ENCODE results near the gene ABCA2.

The ABCA2 gene

DNA sequence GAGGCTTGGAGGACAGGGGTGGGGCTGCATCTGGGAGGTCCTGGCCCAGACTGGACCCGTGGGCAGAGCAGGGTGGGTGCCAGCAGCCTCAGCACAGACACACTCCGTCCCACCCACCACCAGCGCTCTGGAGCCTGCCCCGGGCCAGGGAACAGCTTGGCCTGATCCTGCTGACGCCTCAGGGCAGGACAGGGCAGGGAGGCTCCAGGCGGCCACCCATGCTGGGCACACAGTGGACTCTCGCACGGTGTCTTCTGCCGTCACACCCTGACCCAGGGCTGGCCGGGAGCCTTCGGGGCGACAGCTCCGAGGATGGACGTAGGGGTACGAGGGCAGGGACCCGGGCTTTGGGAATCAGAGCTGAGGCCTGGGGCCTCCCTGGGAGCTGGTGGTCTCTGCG is 58.9 kb downstream of the ABCA2 start:
- no peak for DNase-seq (ENCODE audit: low read depth in 1 of 2, low spot score in 1 of 2)

DNA sequence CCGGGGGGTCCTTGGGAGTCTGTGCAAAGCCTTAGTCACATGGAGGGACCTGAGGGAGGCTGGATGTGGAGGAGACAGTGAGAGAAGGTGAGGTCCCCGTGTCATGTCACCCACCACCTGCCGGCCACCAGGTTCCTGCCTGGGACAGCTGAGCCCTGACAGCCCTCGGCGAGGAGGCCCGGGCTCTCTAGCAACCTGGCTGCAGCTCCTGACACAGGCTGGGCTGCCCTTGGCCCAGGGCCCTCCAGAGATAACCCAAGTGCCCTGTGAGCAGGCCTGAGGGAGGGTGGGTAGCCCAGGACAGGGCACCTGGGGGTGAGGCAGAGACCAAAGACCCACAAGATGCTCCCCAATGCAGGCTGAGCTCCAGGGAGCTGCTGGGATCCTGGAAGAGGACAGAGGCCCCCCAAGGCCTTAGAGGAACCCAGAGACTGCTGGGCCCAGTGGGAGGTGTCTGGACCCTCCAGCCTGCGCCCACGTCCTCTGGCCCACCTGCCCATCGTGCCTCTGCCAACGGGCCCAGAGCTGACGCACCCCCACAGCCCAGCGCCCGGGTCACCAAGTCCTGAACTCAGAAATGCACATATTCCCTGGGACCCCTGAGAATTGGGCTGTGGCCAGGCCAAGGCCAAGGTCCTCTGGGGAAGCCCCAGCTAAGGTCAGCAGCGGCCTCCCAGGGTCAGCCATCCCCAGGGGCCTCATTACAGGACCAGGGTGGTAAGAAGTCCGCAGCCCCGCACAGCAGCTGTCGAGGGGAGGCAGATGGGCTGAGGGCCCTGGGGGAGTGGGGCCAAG is 59.5 kb downstream of the ABCA2 start:
- no peak for DNase-seq (ENCODE audit: low read depth in 1 of 2, low spot score in 1 of 2)

DNA sequence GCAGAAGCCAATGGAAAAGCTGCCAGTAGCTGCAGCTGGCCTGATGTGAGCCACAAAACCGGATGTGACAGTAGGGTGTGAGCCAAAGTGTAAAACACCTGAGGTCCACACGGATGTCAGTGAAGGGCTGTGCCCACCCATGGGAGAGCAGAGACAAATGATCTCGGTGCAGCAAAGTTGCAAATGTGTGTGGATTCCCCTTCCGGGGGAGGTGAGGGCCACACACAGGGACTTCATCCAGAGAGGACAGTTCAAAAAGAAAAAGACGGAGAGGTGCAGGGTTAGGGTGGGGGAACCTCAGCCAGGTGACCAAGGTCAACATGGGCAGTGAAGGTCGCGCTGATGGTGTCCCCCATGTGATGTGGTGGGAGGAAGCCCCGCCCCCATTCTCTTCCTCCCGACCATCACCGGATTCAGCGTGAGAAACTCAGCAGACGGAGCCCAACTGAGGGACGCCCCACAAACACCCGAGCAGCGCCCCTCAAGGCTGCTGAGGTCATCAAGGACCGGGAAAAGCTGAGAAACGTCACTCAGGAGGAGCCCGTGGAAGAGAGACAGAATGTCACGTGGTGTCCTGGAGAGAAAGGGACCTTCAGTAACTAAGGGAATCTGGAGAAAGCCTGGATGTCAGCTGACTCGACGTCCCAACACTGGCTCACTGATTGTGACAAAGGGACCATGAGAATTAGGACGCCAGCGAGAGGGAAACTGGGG is 62.1 kb downstream of the ABCA2 start:
- no peak for DNase-seq (ENCODE audit: low read depth in 1 of 2, low spot score in 1 of 2)

DNA sequence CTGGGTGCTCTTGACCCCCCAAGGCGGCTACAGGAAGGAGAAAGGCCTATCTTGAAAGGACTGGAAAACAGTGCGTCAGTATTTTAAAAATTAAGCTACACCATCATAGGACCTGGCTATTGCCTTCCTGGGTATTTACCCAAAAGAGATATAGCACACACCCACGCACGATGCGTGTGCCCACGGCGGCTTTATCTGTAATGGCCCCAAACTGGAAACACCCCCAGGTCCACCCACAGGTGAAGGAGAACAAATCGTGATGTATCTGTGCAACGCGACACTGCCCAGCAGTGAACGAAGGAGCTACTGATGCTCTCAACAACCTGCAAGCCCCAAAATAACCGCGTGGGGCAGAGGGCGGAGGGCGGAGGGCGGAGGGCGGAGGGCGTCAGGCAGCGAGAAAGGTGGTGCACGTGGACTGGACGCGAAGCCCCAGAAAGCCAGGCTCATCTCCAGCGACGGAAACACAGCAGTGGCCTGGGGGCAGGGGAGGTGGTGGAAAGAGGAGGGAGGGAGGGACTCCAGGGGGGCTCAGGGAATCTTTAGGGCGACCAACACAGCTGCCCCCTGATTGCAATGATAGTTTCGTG is 63.1 kb downstream of the ABCA2 start:
- no peak for DNase-seq (ENCODE audit: low read depth in 1 of 2, low spot score in 1 of 2)

DNA sequence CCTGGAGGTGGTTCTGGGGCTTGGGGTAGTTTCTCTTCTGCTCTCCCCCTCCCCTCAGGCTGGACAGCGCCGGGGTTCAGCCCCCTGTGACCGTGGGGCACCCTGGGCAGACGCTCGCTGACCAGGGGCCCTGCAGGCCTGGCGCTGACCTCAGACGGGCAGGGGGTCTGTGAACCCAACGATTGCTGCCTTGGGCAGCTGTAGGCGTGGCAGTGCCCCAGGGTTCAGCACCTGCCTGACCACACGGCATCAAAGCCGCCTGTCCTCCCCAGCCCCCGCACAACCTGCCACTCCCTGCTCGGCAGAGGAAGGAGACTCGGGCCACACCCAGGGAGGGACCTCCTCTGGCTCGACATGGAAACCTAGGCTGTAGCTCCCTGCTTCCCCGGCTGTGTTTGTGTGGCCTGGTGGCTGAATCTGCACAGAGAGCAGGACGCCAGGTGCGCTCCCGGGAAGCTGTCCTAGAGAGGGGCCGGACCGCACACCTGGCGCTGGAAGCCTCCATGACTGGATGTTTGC is 63.8 kb downstream of the ABCA2 start:
- DNase-seq (ENCODE audit: low read depth in 1 of 2, low spot score in 1 of 2) = no peak

DNA sequence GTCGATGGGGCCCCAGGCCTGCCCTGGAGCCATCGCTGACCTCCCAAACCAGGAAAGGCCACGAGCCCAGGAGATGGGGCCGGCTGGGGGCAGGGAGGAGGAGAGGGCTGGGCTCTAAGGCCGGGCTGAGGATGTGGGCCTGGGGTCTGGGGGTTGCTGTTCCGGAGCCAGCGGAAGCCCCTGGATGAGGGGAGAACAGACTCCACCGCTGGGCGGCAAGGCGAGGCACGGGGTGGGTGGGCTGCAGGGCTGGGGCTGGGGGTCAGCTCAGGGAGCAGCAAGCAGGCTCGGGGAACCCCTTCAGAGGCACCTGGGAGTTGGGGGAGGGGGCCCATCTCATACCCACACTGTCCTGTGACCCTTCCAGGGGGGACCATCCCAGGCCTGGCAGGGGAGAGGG is 64.3 kb downstream of the ABCA2 start:
- DNase-seq (ENCODE audit: low read depth in 1 of 2, low spot score in 1 of 2) = no peak

DNA sequence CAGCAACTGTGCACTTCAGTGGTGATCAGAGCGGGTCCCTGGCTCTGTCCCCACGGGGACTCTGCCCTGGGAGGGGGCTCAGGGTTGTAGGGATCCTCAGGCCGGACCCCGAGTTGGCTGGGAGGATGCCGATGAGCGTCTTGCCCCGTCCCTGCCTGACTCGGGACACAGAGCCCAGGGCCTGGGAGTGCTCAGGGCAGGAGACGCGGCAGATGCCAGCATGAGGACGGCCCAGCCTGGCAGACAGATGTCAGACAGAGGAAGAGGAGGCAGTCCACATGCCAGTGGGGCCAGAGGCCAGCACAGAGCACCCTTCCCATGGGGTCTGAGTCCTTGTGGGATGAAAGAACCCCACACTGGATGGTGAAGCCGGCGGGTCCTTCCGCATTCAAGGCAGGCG is 64.7 kb downstream of the ABCA2 start:
- DNase-seq (ENCODE audit: low read depth in 1 of 2, low spot score in 1 of 2) = no peak

DNA sequence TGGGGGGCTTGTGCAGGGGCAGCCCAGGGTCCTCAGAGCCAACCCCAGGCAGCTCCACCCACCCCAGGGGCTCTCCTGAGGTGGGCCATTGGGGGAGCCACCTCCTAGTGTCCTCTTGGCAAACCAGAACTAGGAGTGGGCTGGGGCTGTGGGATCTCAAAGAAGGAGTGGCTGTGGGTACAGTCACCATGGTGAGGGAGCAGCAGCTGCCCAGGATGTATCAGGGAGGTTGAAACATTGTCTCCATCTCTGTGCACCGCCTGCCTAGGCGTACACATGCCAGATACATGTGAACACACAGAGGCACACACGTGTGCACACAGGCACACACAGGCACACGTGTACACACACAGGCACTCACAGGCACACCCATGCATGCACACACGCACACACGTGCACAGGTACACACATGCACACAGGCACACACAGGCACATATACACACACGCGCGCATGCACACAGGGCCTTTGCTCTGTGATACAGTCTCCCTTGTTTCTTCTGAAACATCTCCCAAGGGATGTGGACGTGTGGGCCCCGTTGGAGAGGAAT is 65.3 kb downstream of the ABCA2 start:
- no peak for DNase-seq (ENCODE audit: low read depth in 1 of 2, low spot score in 1 of 2)

DNA sequence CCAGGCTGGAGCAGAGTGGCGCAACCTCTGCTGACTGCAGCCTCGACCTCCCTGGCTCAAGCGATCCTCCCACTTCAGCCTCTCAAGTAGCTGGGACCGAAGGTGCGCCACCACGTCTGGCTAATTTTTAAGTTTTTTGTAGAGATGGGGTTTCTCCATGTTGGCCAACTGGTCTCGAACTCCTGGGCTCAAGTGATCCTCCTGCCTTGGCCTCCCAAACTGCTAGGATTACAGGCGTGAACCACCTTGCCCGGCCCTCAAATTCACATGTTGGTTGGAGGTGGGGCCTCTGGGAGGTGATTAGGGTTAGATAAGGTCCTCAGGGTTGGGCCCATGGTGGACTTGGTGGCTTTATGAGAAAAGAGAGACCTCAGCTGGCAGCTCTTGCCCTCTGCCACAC is 65.9 kb downstream of the ABCA2 start:
- no peak for DNase-seq (ENCODE audit: low read depth in 1 of 2, low spot score in 1 of 2)

DNA sequence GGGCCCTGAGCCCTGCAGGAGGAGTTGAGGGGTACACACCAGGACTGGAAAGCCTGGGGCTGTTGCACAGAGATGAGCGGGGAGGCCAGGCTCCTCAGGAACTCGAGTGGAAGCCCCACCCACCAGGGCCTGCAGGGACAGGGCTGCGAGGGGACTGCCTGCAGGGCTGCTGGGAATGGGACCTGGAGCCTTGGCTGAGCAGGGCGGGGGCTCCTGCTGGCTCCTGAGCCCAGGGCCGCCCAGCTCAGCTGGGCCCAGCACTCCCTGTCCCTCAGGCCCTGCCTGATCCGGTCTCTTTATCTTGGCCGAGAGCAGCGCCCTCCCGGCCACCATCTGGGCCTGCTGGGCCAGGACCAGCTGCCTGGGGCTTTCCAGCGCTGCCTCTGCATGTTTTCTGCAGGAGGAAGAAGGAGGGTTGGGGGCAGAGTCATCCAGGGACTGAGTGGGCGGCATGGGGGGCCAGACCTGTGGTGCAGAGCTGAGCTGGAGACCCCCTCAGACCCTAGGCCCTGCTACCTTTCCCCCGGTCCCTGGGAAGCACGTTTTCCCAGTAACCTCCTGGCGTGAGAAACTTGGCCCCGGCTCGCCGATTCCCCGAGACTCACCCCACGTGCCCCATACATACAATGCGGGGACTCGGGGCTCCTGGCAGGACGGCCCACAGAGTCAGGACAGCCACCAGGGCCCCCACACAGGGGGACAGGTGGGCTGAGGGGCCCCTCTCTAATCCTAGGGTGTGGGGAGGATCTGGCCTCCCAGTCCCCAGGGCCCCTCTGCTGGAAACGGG is 66.6 kb downstream of the ABCA2 start:
- no peak for DNase-seq (ENCODE audit: low read depth in 1 of 2, low spot score in 1 of 2)

DNA sequence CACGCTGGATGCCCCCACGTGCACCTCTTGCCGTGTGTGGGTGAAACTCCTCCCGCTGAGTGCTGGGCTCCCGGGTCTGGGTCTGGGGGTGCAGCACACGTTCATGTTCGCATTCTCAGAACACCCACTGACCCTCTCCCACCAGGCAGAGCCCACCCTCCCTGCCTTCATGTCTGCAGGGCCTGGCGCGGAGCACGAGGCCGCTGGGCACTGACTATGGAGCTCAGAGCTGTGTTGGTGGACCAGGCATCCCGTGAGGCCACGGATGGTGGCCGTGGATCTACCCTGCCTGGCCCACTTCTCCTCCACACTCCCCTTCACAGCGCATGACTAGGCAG is 67.1 kb downstream of the ABCA2 start:
- no peak for DNase-seq (ENCODE audit: low read depth in 1 of 2, low spot score in 1 of 2)

DNA sequence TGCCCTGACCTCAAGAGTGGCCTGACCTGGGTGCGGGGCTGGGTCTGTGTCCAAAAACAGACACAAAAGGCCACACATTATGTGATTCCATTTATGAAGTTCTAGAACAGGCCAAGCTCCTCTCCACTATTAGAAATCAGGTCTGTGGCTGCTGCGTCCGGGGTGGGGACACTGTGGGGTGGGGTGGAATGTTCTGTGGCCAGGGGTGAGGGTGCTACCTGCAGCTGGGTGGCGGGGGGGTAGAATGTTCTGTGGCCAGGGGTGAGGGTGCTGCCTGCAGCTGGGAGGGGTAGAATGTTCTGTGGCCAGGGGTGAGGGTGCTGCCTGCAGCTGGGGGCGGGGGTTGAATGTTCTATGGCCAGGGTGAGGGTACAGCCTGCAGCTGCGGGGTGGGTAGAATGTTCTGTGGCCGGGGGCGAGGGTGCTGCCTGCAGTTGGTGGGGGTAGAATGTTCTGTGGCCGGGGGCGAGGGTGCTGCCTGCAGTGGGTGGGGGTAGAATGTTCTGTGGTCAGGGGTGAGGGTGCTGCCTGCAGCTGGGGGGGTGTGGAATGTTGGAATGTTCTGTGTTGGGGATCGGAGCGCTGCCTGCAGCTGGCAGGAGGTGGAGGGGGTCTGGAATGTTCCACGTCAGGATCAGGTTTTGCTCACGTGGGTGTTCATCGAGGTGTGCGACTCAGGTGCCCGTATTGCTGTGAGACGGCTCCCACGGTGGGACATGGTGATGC is 67.7 kb downstream of the ABCA2 start:
- DNase-seq (ENCODE audit: low read depth in 1 of 2, low spot score in 1 of 2) = no peak

DNA sequence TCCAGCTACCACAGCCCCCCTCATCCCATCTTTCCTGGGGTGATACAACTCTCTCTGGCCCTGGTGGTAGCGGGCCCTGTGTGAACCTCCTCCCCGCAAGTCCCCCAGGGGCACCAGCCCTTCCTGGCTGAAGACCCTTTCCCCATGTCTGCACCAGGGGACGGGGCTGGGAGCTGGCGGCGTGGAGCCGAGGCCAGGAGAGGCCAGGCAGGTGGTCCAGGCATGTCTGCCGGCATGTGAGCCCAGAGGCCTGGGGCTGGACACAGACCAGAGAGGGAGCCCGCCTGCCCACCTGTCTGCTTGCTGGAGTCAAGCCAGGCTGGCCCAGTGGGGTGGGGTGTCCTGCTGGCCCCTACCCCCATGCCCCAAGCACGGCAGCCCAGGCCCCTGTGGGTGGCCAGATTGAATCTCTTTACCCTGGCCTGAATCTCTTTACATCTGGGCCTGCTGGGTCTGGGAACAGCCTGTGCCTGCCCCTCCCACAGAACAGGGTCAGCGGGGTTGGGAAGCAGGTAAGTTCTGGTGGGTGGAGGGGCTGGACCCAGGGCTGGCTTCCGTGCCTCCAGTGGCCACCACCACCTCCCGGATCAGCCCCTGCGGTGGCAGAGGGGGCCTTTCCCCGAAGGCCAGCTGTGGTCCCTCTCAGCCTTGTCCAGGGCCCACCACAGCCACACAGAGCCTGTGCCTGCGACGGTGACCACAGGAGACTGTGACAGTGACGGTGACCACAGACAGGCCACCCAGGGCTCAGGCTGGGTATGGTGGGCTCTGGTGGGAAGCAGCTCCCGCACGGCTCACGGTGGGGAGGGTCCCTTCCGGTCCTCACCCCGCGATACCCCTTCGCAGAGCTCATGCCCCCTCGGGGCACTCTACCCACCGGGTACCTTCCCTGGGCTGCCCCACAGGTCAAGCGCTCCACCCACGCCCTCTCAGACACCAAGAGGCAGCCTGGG is 68.9 kb downstream of the ABCA2 start:
- no peak for DNase-seq (ENCODE audit: low read depth in 1 of 2, low spot score in 1 of 2)

DNA sequence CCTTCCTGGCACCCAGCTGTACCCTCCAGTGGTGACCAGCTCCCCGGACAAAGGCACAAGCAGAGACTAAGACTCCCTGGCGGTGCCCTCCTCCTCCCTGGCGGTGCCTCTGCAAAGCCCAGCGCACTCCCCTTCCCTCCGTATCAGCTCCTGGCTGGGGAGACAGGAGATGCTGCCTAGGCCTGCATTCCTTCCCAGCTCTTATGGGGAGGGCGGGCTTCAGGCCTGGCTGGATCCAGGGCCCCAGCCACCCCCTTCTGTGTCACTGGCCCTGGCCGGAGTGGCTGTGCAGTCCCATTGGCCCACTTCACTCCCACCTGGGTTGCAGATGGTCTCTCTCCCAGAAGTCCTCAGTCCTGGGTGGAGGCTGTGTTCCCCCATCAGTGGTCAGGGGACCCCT is 69.6 kb downstream of the ABCA2 start:
- no peak for DNase-seq (ENCODE audit: low read depth in 1 of 2, low spot score in 1 of 2)

DNA sequence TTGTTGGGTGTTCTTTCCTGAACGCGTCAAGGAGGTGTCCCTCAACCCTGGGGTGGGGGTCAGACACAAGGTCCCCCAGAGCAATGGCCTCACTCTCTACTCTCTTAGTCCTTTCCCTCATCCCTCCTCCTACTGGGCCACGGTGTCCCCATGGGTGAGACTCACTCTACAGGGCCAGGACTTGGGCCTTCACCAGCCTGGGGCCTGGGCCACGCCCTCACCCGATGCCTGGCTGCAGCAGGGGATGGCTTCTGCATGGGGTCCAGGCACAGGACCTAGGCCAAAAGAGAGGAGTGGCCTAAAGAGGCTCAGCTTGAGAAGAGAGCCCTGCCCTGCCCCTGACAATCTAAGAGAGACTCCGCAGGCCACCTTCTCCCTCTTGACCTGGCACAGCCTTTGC is 70.1 kb downstream of the ABCA2 start:
- no peak for DNase-seq (ENCODE audit: low read depth in 1 of 2, low spot score in 1 of 2)

DNA sequence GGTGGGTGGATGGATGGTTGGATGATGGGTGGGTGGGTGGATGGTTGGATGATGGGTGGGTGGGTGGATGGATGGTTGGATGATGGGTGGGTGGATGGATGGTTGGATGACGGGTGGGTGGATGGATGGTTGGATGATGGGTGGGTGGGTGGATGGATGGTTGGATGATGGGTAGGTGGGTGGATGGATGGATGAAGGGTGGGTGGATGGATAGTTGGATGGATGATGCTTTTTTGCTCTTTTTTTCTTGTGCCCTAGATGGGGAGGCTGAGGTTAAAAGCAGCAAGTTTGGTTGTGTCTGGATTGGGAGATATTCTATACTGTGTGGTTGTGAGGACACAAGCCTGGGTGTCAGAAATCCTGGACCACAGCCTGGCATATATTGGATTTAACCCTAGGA is 70.6 kb downstream of the ABCA2 start:
- DNase-seq (ENCODE audit: low read depth in 1 of 2, low spot score in 1 of 2) = no peak

Measured in stimulated activated CD4-positive, alpha-beta T cell treated with anti-CD3 and anti-CD28 coated beads, Interleukin-15, amount 100 ng/mL, for 1 hour (primary cell).